K562 (cell line): ENCODE results near the gene FAM187B. TPM values are rescaled to one million over a fixed set of nuclear protein-coding genes. Genes with fewer than 3 reads are reported as not detected.

Experiments
- CREB5 ChIP-seq: fragments of 250-450 bp; sonication (Bioruptor Pico); IDR thresholded peaks from 2 replicates; pipeline ENCODE4 v1.5.0; 2020; ENCODE audit warnings: mild to moderate bottlenecking
- GMEB1 ChIP-seq: fragments of 250-450 bp; sonication (Bioruptor Pico); IDR thresholded peaks from 2 replicates; pipeline ENCODE4 v1.4.0; 2020; ENCODE audit warnings: mild to moderate bottlenecking
- HMGN3 ChIP-seq: IDR thresholded peaks from 2 replicates; pipeline ENCODE4 v1.6.1; 2011; ENCODE audit warnings: borderline replicate concordance, low read depth, mild to moderate bottlenecking, mixed read lengths, low read length; ENCODE audit not compliant: insufficient read length; ENCODE audit errors: extremely low read depth
- KDM5B ChIP-seq: fragments of 200-600 bp; sonication (generic); IDR thresholded peaks from 2 replicates; pipeline ENCODE4 v1.6.1; 2012; ENCODE audit warnings: low read depth, mild to moderate bottlenecking, moderate library complexity, low read length, control low read depth, inconsistent platforms; ENCODE audit not compliant: insufficient replicate concordance
- MBD2 ChIP-seq: sonication (generic); IDR thresholded peaks from 2 replicates; pipeline ENCODE4 v1.6.1; 2016; ENCODE audit warnings: low read depth, borderline replicate concordance
- MLLT1 ChIP-seq, 2 experiments: fragments of 450-650 bp; IDR thresholded peaks; 2 replicates each; pipeline ENCODE4 v1.6.1; 2016
- PYGO2 ChIP-seq: fragments of 450-650 bp; IDR thresholded peaks from 2 replicates; pipeline ENCODE4 v1.6.1; 2016; ENCODE audit warnings: mild to moderate bottlenecking, missing genetic modification characterization, moderate library complexity, missing compliant biosample characterization
- TGIF2 ChIP-seq: sonication (generic); formaldehyde crosslinking; IDR thresholded peaks from 2 replicates; pipeline ENCODE4 v1.8.1; 2022; ENCODE audit warnings: mild to moderate bottlenecking, missing genetic modification reagents, moderate library complexity
- UBTF ChIP-seq, 2 experiments: IDR thresholded peaks; 2 replicates each; pipeline ENCODE4 v1.6.1; 2012; ENCODE audit warnings: improper control_type of control experiment in 2 of 2, low read depth in 2 of 2, low read length in 2 of 2, borderline replicate concordance in 1 of 2
- ZNF3 ChIP-seq: fragments of 250-450 bp; sonication (Bioruptor Pico); IDR thresholded peaks from 2 replicates; pipeline ENCODE4 v1.5.0; 2021; ENCODE audit warnings: mild to moderate bottlenecking, moderate library complexity
- ZNF395 ChIP-seq: fragments of 200-800 bp; sonication (Bioruptor generic); IDR thresholded peaks from 2 replicates; pipeline ENCODE4 v1.6.1; 2017; ENCODE audit warnings: missing genetic modification characterization, missing compliant biosample characterization
- ZNF695 ChIP-seq: fragments of 450-650 bp; formaldehyde crosslinking; IDR thresholded peaks from 2 replicates; pipeline ENCODE4 v1.4.0; 2020; ENCODE audit warnings: mild to moderate bottlenecking, moderate library complexity
- ZNF766 ChIP-seq: fragments of 200-800 bp; sonication (Bioruptor generic); conservative IDR thresholded peaks from 2 replicates; pipeline ENCODE4 v1.6.1; 2016; ENCODE audit warnings: missing genetic modification characterization, missing compliant biosample characterization
- ZSCAN29 ChIP-seq: fragments of 450-650 bp; IDR thresholded peaks from 2 replicates; pipeline ENCODE4 v1.6.1; 2017
- polyA plus RNA-seq, 8 experiments: library from polyadenylated mRNA; depleted of rRNA in 4 of 8; stranded (reverse) in 5 of 8; unstranded in 3 of 8; fragments of >200 nt; fragmentation: Nextera tagmentation in 2 of 8; fragmentation: Illumina TruSeq in 1 of 8; extraction: Ambion mirVana in 2 of 8; extraction: Trizol in 1 of 8; gene quantifications; 2 replicates each; pipeline versions ENCODE4 v1.2.1 to v1.2.3, GENCODE V29; 2011 to 2014; ENCODE audit warnings: inconsistent platforms in 1 of 8, missing spikeins in 1 of 8
- total RNA-seq, 7 experiments: library from RNA; depleted of rRNA in 6 of 7; stranded (reverse); fragments of >200 nt in 6 of 7; fragmentation: Illumina TruSeq in 2 of 7; extraction: Trizol in 2 of 7; gene quantifications; 2 replicates each; pipeline versions ENCODE4 v1.2.1 to v1.2.3, GENCODE V29; 2011 to 2021; ENCODE audit warnings: low replicate concordance in 1 of 7

FAM187B gene
- total and polyA plus RNA-seq, 9 of the 15 experiments (the other 6 are each of a cell fraction or from before 2014, with no cell fraction given) = 0.04 to 0.09 TPM; not detected in 7

GRCh38 chr19:35267818-35268535, 39.4 kb upstream of the FAM187B start (continued):
- TF ChIP-seq ZNF395 (CRISPR knock-in tag) = peak; percentile 98
- peak; percentile 17 for TF ChIP-seq KDM5B
- no peak for TF ChIP-seq ZNF695
- peak; percentile 21 to 57; a peak in 2 of 4 replicates for TF ChIP-seq MLLT1 (IDR thresholded peaks at IDR 0.05)
- no peak for TF ChIP-seq ZNF3 (CRISPR knock-in tag)
- peak; percentile 8 for TF ChIP-seq HMGN3
- TF ChIP-seq GMEB1 (CRISPR knock-in tag) = peak; percentile 82
- no peak for TF ChIP-seq PYGO2 (tag)
- TF ChIP-seq ZSCAN29 = no peak
- no peak; a peak in 1 of 4 replicates for TF ChIP-seq UBTF (IDR thresholded peaks at IDR 0.05; ENCODE audit: borderline replicate concordance in 1 of 2, low read depth in 2 of 2, low read length in 2 of 2)
- no peak for TF ChIP-seq TGIF2 (CRISPR knock-in tag)
- peak; percentile 99 for TF ChIP-seq ZNF766
- TF ChIP-seq MBD2 = 0 out of 2 replicates have a peak, but pooled peaks have one; percentile 39
- no peak for TF ChIP-seq CREB5 (CRISPR knock-in tag)
